Cerebellar cortex (tissue), 1 donor: ENCODE measurements around the gene ADAMTS13.
"Not testable (repeated sequence)": the region's sequence is repeated elsewhere in the genome, so short reads cannot be mapped to it uniquely, and the experiment has no call there.

Source experiments
- DNase-seq: peaks from one replicate; pipeline ENCODE4 v3.0.0-alpha.2; 2015; ENCODE audit warnings: low spot score

ADAMTS13 gene

GRCh38 chr9:133421615-133422542, at the start of gene ADAMTS13:
ADAMTS13 (plus strand) TSS chr9:133422367; CDS start chr9:133422444, 77 bp downstream.
- peak; percentile 63 for DNase-seq

- no peak for DNase-seq
Measured at GRCh38 chr9:133374612-133375115, 47.5 kb upstream of the ADAMTS13 start.

- no peak for DNase-seq
Measured at GRCh38 chr9:133375116-133375723, 46.9 kb upstream of the ADAMTS13 start.

- peak; percentile 94 for DNase-seq
Measured at GRCh38 chr9:133375724-133376654, 46.2 kb upstream of the ADAMTS13 start, which contains the start of the genes STKLD1 and SURF4. STKLD1 (plus strand) TSS chr9:133376366; CDS start chr9:133376474, 108 bp downstream. SURF4 (minus strand) TSS chr9:133376060; CDS start chr9:133375969, 91 bp downstream.

GRCh38 chr9:133377280-133377679, 44.9 kb upstream of the ADAMTS13 start:
- not testable (repeated sequence) for DNase-seq

- peak; percentile 41 for DNase-seq
Measured at GRCh38 chr9:133377721-133378216, 44.4 kb upstream of the ADAMTS13 start.

GRCh38 chr9:133378408-133378962, 43.7 kb upstream of the ADAMTS13 start:
- no peak for DNase-seq

- DNase-seq, result no peak
Measured at GRCh38 chr9:133379153-133380086, 42.7 kb upstream of the ADAMTS13 start.

GRCh38 chr9:133380734-133381133, 41.4 kb upstream of the ADAMTS13 start:
- no peak for DNase-seq

- DNase-seq, result no peak
Measured at GRCh38 chr9:133382507-133383141, 39.5 kb upstream of the ADAMTS13 start.

- no peak for DNase-seq
Measured at GRCh38 chr9:133383438-133383837, 38.7 kb upstream of the ADAMTS13 start.

- no peak for DNase-seq
Measured at GRCh38 chr9:133384736-133385321, 37.3 kb upstream of the ADAMTS13 start.

GRCh38 chr9:133385452-133385851, 36.7 kb upstream of the ADAMTS13 start:
- DNase-seq, result no peak

- DNase-seq, result no peak
Measured at GRCh38 chr9:133386338-133386737, 35.8 kb upstream of the ADAMTS13 start.

- DNase-seq, result no peak
Measured at GRCh38 chr9:133387680-133388079, 34.5 kb upstream of the ADAMTS13 start.

GRCh38 chr9:133389025-133389557, 33.1 kb upstream of the ADAMTS13 start:
- DNase-seq, result no peak

GRCh38 chr9:133389562-133389961, 32.6 kb upstream of the ADAMTS13 start:
- DNase-seq, result no peak

- no peak for DNase-seq
Measured at GRCh38 chr9:133390713-133391112, 31.5 kb upstream of the ADAMTS13 start.

- DNase-seq, result not testable (repeated sequence)
Measured at GRCh38 chr9:133391449-133391848, 30.7 kb upstream of the ADAMTS13 start.
